ENCODE measurements around the gene ATP11A.

ATP11A gene

GRCh38 chr13:112711528-112712265 lies 21.9 kb downstream of the ATP11A start:
- no peak for DNase-seq

GRCh38 chr13:112712451-112713207 lies 22.8 kb downstream of the ATP11A start:
- DNase-seq, result no peak

- no peak for DNase-seq
Measured at GRCh38 chr13:112713517-112714253, 23.8 kb downstream of the ATP11A start.

- DNase-seq, result no peak
Measured at GRCh38 chr13:112714376-112715174, 24.7 kb downstream of the ATP11A start.

GRCh38 chr13:112715210-112715609 lies 25.4 kb downstream of the ATP11A start:
- no peak for DNase-seq

- DNase-seq, result no peak
Measured at GRCh38 chr13:112715715-112716460, 26.1 kb downstream of the ATP11A start.

GRCh38 chr13:112716461-112716820 lies 26.6 kb downstream of the ATP11A start:
- no peak for DNase-seq

- no peak for DNase-seq
Measured at GRCh38 chr13:112716841-112717520, 27.1 kb downstream of the ATP11A start.

- no peak for DNase-seq
Measured at GRCh38 chr13:112718318-112718717, 28.5 kb downstream of the ATP11A start.

- no peak for DNase-seq
Measured at GRCh38 chr13:112719016-112719415, 29.2 kb downstream of the ATP11A start.

GRCh38 chr13:112719556-112719955 lies 29.7 kb downstream of the ATP11A start:
- DNase-seq, result no peak

- no peak for DNase-seq
Measured at GRCh38 chr13:112720251-112720650, 30.4 kb downstream of the ATP11A start.

GRCh38 chr13:112720814-112721197 lies 31.0 kb downstream of the ATP11A start:
- no peak for DNase-seq

GRCh38 chr13:112721198-112722104 lies 31.6 kb downstream of the ATP11A start:
- no peak for DNase-seq

- no peak for DNase-seq
Measured at GRCh38 chr13:112722433-112723263, 32.8 kb downstream of the ATP11A start.

- DNase-seq, result no peak
Measured at GRCh38 chr13:112723771-112724170, 33.9 kb downstream of the ATP11A start.

- DNase-seq, result no peak
Measured at GRCh38 chr13:112724788-112725345, 35.0 kb downstream of the ATP11A start.

- no peak for DNase-seq
Measured at GRCh38 chr13:112725346-112726015, 35.6 kb downstream of the ATP11A start.
